Trophoblast cell (in vitro differentiated cells and primary cell): ENCODE data around the gene SLC35G6.

Source experiments
- DNase-seq, 2 donors: peaks; one replicate each; pipeline ENCODE4 v3.0.0-alpha.2; 2016
- H2AFZ ChIP-seq: 2 replicates; pipeline ENCODE4 v1.6.1; 2013; ENCODE audit warnings: low read length, moderate library complexity, mild to moderate bottlenecking; ENCODE audit not compliant: insufficient read depth, poor library complexity
- H2AK5ac ChIP-seq: 2 replicates; pipeline ENCODE4 v1.6.1; 2013; ENCODE audit warnings: mild to moderate bottlenecking, low read length
- H2BK120ac ChIP-seq: 2 replicates; pipeline ENCODE4 v1.6.1; 2013; ENCODE audit warnings: low read length, mild to moderate bottlenecking, moderate library complexity; ENCODE audit not compliant: insufficient read depth, poor library complexity
- H2BK12ac ChIP-seq: 2 replicates; pipeline ENCODE4 v1.6.1; 2013; ENCODE audit warnings: mild to moderate bottlenecking, low read length, moderate library complexity
- H2BK5ac ChIP-seq: 2 replicates; pipeline ENCODE4 v1.6.1; 2013; ENCODE audit warnings: low read length, low read depth, moderate library complexity, mild to moderate bottlenecking; ENCODE audit not compliant: poor library complexity
- H3K14ac ChIP-seq: 2 replicates; pipeline ENCODE4 v1.6.1; 2013; ENCODE audit warnings: mild to moderate bottlenecking, low read length
- H3K18ac ChIP-seq: 2 replicates; pipeline ENCODE4 v1.6.1; 2013; ENCODE audit warnings: mild to moderate bottlenecking, low read length
- H3K23ac ChIP-seq: 2 replicates; pipeline ENCODE4 v1.6.1; 2013; ENCODE audit warnings: low read length
- H3K27ac ChIP-seq: 2 replicates; pipeline ENCODE4 v1.5.1; 2013; ENCODE audit warnings: low read depth, mild to moderate bottlenecking, inconsistent platforms, low read length, moderate library complexity
- H3K27me3 ChIP-seq: 2 replicates; pipeline ENCODE4 v1.6.1; 2013; ENCODE audit warnings: inconsistent platforms, mild to moderate bottlenecking, low read length, moderate library complexity; ENCODE audit not compliant: insufficient read depth
- H3K36me3 ChIP-seq, 2 experiments: 1 replicate in 1 of 2; 2 replicates in 1 of 2; pipeline ENCODE4 v1.6.1; 2013; ENCODE audit warnings: low read length in 2 of 2, mild to moderate bottlenecking in 2 of 2, moderate library complexity in 1 of 2; ENCODE audit not compliant: insufficient read depth in 2 of 2, control insufficient read depth in 1 of 2
- H3K4ac ChIP-seq: 2 replicates; pipeline ENCODE4 v1.6.1; 2013; ENCODE audit warnings: low read depth, mild to moderate bottlenecking, low read length, moderate library complexity
- H3K4me1 ChIP-seq, 2 experiments: 1 replicate in 1 of 2; 2 replicates in 1 of 2; pipeline ENCODE4 v1.6.1; 2013; ENCODE audit warnings: low read length in 2 of 2, mild to moderate bottlenecking in 2 of 2, moderate library complexity in 1 of 2; ENCODE audit not compliant: insufficient read depth in 2 of 2, control insufficient read depth in 1 of 2
- H3K4me2 ChIP-seq: 2 replicates; pipeline ENCODE4 v1.6.1; 2013; ENCODE audit warnings: inconsistent platforms, mild to moderate bottlenecking, low read length, moderate library complexity
- H3K4me3 ChIP-seq: 2 replicates; pipeline ENCODE4 v1.5.1; 2013; ENCODE audit warnings: mild to moderate bottlenecking, low read depth, low read length, inconsistent platforms
- H3K79me1 ChIP-seq: one replicate; pipeline ENCODE4 v1.6.1; 2013; ENCODE audit warnings: low read length
- H3K79me2 ChIP-seq: 2 replicates; pipeline ENCODE4 v1.6.1; 2013; ENCODE audit warnings: low read length, mild to moderate bottlenecking; ENCODE audit not compliant: control insufficient read depth, insufficient read depth, poor library complexity
- H3K9ac ChIP-seq: 2 replicates; pipeline ENCODE4 v1.6.1; 2013; ENCODE audit warnings: mild to moderate bottlenecking, low read length
- H3K9me3 ChIP-seq: 2 replicates; pipeline ENCODE4 v1.6.1; 2013; ENCODE audit warnings: low read depth, mild to moderate bottlenecking, control low read depth, inconsistent platforms, low read length; ENCODE audit not compliant: insufficient read depth
- H4K12ac ChIP-seq: 2 replicates; pipeline ENCODE4 v1.6.1; 2013; ENCODE audit warnings: low read depth, mild to moderate bottlenecking, low read length, moderate library complexity
- H4K8ac ChIP-seq: 2 replicates; pipeline ENCODE4 v1.6.1; 2013; ENCODE audit warnings: low read depth, mild to moderate bottlenecking, low read length, moderate library complexity
- H4K91ac ChIP-seq: one replicate; pipeline ENCODE4 v1.6.1; 2013; ENCODE audit warnings: low read depth, mild to moderate bottlenecking, low read length, moderate library complexity
- WGBS: extraction: QIAGEN DNeasy Blood & Tissue Kit; methylation state at CpG from one replicate; pipeline ENCODE4 v1.1.7; 2013; ENCODE audit warnings: missing lambda C conversion rate; ENCODE audit not compliant: insufficient read length, insufficient coverage; ENCODE audit errors: extremely low coverage; 5-methylcytosine and 5-hydroxymethylcytosine counted together

The SLC35G6 gene

GRCh38 chr17:7464081-7464480 is 17.2 kb upstream of the SLC35G6 start:
- Histone ChIP-seq H3K14ac (no peak overlapping the region), H2BK5ac (no peak overlapping the region), H2BK120ac (no peak overlapping the region), H2AFZ (no peak overlapping the region), H4K91ac (no peak overlapping the region), H3K79me2 (no peaks in the 10 kb centered on the region), H3K4me3 (no peak overlapping the region), H2AK5ac (no peak overlapping the region), H3K18ac (no peak overlapping the region), H4K12ac (no peak overlapping the region), H3K9ac (no peak overlapping the region), H3K4me1 (peaks cover under 1 to 4% of the 10 kb centered on the region in 2 experiments), H3K4ac (no peak overlapping the region), H3K27ac (no peak overlapping the region), H3K27me3 (no peaks in the 10 kb centered on the region), H3K79me1 (no peaks in the 10 kb centered on the region), H2BK12ac (no peak overlapping the region), H4K8ac (no peak overlapping the region), H3K4me2 (no peak overlapping the region), H3K9me3 (no peaks in the 10 kb centered on the region), H3K36me3 (peaks cover 38 to 39% of the 10 kb centered on the region in 2 experiments), H3K23ac (no peak overlapping the region)
- WGBS: no CpG with 5 or more reads among the region's 9 CpGs
- DNase-seq: no peak

DNA sequence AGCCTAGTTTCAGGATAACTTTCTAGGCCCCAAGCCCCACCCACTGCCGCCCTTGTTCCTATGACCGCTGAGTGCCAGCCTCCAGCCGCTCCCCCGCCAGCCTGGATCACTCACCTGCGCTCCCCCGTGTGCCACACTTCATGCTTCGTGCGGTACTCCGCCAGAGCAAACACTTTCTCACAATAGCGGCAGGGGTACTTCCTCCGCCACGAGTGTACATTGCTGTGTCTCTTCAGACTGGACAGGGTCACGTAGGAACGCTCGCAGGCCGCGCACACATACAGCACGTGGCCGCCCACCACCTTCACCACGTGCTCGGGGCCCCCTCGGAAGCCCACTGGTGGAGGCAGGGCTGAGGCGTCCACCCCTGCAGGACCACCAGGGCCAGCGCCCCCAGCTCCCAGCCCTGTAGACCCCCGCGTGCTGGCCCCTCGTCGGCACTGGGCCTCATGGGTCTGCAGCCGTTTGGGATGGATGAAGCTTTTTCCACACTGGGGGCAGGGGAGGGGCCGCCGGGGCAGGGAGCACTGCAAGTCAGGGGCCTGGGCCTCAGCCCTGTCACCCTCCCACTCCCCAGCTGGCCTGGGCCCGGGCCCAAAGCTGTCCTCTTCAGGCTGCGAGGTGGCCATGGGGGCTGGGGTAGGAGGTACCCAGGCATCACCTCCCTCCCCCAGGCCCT is 15.5 kb upstream of the SLC35G6 start:
- Histone ChIP-seq H3K4ac (no peak overlapping the region), H4K8ac (no peak overlapping the region), H3K23ac (no peak overlapping the region), H4K91ac (no peak overlapping the region), H3K79me2 (no peaks in the 10 kb centered on the region), H4K12ac (no peak overlapping the region), H3K9ac (no peak overlapping the region), H3K18ac (no peak overlapping the region), H3K4me3 (no peak overlapping the region), H3K36me3 (peaks cover 38 to 39% of the 10 kb centered on the region in 2 experiments), H2BK120ac (no peak overlapping the region), H2BK12ac (no peak overlapping the region), H2BK5ac (no peak overlapping the region), H2AK5ac (no peak overlapping the region), H3K79me1 (no peaks in the 10 kb centered on the region), H3K9me3 (no peaks in the 10 kb centered on the region), H3K27ac (no peak overlapping the region), H3K4me1 (peaks cover 3 to 7% of the 10 kb centered on the region in 2 experiments), H2AFZ (no peak overlapping the region), H3K27me3 (no peaks in the 10 kb centered on the region), H3K4me2 (no peak overlapping the region), H3K14ac (no peak overlapping the region)
- no CpG with 5 or more reads among the region's 33 CpGs for WGBS
- DNase-seq: no peak

DNA sequence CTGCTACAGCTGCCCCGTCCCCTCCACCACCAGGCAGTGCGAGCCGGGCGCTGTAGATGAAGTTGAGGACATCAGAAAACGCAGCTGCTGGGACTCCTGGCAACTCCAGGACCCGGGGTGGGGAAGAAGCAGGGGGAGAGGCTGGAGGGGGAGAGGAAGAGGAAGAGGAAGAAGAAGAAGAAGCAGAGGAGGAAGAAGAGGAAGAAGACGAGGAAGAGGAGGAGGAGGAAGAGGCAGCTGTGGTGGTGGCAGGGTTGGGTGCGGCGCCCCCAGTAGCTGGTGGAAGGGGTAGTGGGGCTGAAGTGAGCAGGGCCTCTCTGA is 15.0 kb upstream of the SLC35G6 start:
- Histone ChIP-seq H2AFZ (no peak overlapping the region), H3K4me1 (peaks cover 3 to 7% of the 10 kb centered on the region in 2 experiments), H2BK5ac (no peak overlapping the region), H4K8ac (no peak overlapping the region), H3K79me1 (no peaks in the 10 kb centered on the region), H2BK120ac (no peak overlapping the region), H3K36me3 (peaks cover 38 to 39% of the 10 kb centered on the region in 2 experiments), H3K4me2 (no peak overlapping the region), H3K23ac (no peak overlapping the region), H3K4me3 (no peak overlapping the region), H3K9me3 (no peaks in the 10 kb centered on the region), H3K27ac (no peak overlapping the region), H2BK12ac (no peak overlapping the region), H2AK5ac (no peak overlapping the region), H3K18ac (peak overlapping the region; percentile 25), H4K91ac (no peak overlapping the region), H3K27me3 (no peaks in the 10 kb centered on the region), H3K79me2 (no peaks in the 10 kb centered on the region), H4K12ac (no peak overlapping the region), H3K4ac (no peak overlapping the region), H3K9ac (no peak overlapping the region), H3K14ac (no peak overlapping the region)
- DNase-seq: no peak
- WGBS: no CpG with 5 or more reads among the region's 9 CpGs

DNA sequence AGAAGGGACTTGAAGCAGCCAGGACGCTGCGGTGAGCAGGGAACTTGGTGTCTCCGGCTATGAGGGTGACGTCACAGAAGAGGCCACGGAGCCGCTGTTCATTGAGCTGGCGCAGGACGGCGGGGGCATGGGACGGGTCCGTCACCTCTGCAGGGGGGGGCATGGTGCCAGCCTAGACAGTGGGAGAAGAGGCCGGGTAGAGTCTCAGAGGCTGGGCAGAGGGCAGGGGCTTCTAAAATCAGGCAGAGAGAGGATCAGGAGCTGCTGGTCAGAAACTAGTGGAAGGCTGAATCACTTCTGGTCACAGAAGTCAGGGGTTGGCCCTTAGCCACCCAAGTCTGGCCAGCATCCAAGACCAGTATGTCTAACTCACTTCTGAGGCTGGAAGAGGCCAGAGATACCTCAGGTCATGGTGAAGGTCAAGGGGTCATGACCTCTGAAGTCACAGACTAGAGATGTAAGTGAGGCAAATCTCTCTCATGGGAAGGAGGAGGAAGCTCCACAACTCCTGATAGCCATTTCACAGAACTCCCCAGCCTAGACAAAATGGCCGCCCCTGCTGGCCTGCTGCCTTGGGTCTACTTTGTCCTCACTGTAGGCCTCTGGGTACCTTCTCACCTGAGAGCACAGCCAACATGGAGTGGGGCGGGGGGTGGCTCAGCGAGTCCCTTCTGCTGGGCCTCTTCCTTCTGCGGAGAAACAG is 14.5 kb upstream of the SLC35G6 start:
- Histone ChIP-seq H4K8ac (no peak overlapping the region), H3K79me1 (no peaks in the 10 kb centered on the region), H3K14ac (no peak overlapping the region), H3K23ac (no peak overlapping the region), H3K18ac (peak overlapping the region; percentile 25), H2BK5ac (no peak overlapping the region), H2AFZ (no peak overlapping the region), H4K12ac (no peak overlapping the region), H3K9ac (no peak overlapping the region), H3K4me1 (peaks cover 3 to 7% of the 10 kb centered on the region in 2 experiments), H3K4me2 (no peak overlapping the region), H3K4ac (no peak overlapping the region), H3K9me3 (no peaks in the 10 kb centered on the region), H2BK12ac (no peak overlapping the region), H3K79me2 (no peaks in the 10 kb centered on the region), H3K27ac (no peak overlapping the region), H2AK5ac (no peak overlapping the region), H2BK120ac (no peak overlapping the region), H3K4me3 (no peak overlapping the region), H3K36me3 (peaks cover 38 to 39% of the 10 kb centered on the region in 2 experiments), H3K27me3 (no peaks in the 10 kb centered on the region), H4K91ac (no peak overlapping the region)
- WGBS: no CpG with 5 or more reads among the region's 16 CpGs
- no peak for DNase-seq
